ENCODE measurements around the gene FBXW5. TPM values are rescaled to one million over a fixed set of nuclear protein-coding genes. Genes with fewer than 3 reads are reported as not detected.

Gene FBXW5
- polyA plus RNA-seq, 1 donor: 41.2 TPM

- DNase-seq (ENCODE audit: low read depth): no peak
Observed at GRCh38 chr9:136931611-136932130, 12.9 kb downstream of the FBXW5 start.

GRCh38 chr9:136930014-136930413 is 14.5 kb downstream of the FBXW5 start:
- no peak for DNase-seq (ENCODE audit: low read depth)

GRCh38 chr9:136928591-136928990 is 15.9 kb downstream of the FBXW5 start:
- no peak for DNase-seq (ENCODE audit: low read depth)

GRCh38 chr9:136927343-136928271 is 16.9 kb downstream of the FBXW5 start:
- DNase-seq (ENCODE audit: low read depth): no peak

- DNase-seq (ENCODE audit: low read depth): no peak
Observed at GRCh38 chr9:136926749-136927148, 17.8 kb downstream of the FBXW5 start.

GRCh38 chr9:136926154-136926704 is 18.3 kb downstream of the FBXW5 start:
- no peak for DNase-seq (ENCODE audit: low read depth)

GRCh38 chr9:136925414-136926153 is 19.0 kb downstream of the FBXW5 start:
- DNase-seq (ENCODE audit: low read depth): no peak

GRCh38 chr9:136923881-136924280 is 20.7 kb downstream of the FBXW5 start:
- DNase-seq (ENCODE audit: low read depth): no peak

GRCh38 chr9:136922540-136922939 is 22.0 kb downstream of the FBXW5 start:
- no peak for DNase-seq (ENCODE audit: low read depth)

- DNase-seq (ENCODE audit: low read depth): no peak
Observed at GRCh38 chr9:136921718-136922117, 22.8 kb downstream of the FBXW5 start.

GRCh38 chr9:136921307-136921706 is 23.2 kb downstream of the FBXW5 start:
- DNase-seq (ENCODE audit: low read depth): no peak

- no peak for DNase-seq (ENCODE audit: low read depth)
Observed at GRCh38 chr9:136920734-136921231, 23.8 kb downstream of the FBXW5 start.

GRCh38 chr9:136920069-136920468 is 24.5 kb downstream of the FBXW5 start:
- no peak for DNase-seq (ENCODE audit: low read depth)

- no peak for DNase-seq (ENCODE audit: low read depth)
Observed at GRCh38 chr9:136917902-136918301, 26.6 kb downstream of the FBXW5 start.

- DNase-seq (ENCODE audit: low read depth): no peak
Observed at GRCh38 chr9:136916330-136917184, 28.0 kb downstream of the FBXW5 start.

GRCh38 chr9:136915632-136916329 is 28.8 kb downstream of the FBXW5 start:
- no peak for DNase-seq (ENCODE audit: low read depth)

GRCh38 chr9:136913701-136914438 is 30.7 kb downstream of the FBXW5 start:
- DNase-seq (ENCODE audit: low read depth): no peak

GRCh38 chr9:136910901-136911245 is 33.7 kb downstream of the FBXW5 start:
- no peak for DNase-seq (ENCODE audit: low read depth)

GRCh38 chr9:136910197-136910900 is 34.2 kb downstream of the FBXW5 start:
- no peak for DNase-seq (ENCODE audit: low read depth)

All from forelimb muscle (tissue), 1 donor.